ENCODE measurements around the gene DOK1.
"Not testable (repeated sequence)": the region's sequence is repeated elsewhere in the genome, so short reads cannot be mapped to it uniquely, and the experiment has no call there.

The DOK1 gene

DNA sequence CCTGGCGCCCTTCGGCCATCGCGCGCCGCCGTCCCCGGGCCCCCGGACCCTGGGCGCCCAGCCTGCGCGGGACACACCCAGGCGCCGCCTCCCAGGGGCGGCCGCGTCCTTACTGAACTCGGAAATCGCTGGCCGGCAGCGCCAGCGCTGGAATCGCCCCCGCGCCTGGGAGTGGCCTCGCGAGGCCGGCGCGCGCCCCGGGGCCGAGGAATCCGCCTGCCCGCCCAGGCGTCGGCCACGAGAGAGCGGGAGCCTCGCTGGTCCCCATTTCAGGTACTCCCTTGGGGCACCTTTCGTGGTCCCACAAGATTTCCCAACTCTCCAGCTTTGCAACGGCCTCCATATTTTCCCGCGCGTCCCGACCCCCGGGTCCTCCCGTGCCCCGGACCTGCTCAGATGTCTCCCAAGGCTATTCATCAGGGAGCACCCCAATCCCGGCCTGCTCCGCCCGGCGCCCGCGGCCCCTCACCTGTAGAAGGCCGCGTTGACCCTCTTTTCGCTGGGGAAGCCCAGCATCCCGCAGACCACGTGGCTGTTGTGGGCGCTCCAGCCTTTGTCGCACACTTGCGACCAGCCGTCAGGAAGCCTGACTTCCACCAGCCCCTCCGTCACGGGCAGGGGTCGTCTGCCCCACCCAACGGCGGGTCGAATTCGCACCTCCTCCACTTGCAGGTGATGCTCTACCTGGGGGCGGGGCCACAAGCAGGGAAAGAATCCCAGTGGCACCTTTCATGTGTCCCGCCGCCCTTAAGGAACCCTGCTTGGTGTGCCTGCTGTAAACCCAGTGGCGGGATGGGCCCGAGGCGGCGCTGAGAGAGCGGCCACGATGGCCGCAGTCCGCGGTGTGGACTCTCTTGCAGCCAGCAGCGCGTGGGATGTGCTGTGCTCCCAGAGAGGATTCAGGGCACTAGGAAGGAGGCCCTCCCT is 5.4 kb upstream of the DOK1 start:
- peak; percentile 27 to 36 for ATAC-seq

DNA sequence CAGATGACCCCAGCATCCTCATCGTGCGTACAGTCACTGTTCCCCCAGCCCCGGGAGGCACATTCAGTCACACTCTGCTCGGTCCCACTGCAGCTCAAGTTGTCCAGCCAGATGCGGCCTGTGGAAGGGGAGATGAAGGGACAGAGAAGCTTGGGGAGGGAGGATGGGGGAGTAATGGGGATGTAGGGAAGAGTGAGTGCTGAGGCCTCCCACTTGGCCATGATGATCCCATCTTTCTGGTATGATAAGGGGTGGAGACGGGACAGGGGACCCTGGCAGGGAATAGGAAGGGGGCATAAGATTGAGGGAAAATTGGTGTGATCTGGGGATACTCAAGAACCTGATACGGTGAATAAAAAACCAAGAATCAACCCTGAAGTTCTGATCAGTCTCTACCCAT is 4.3 kb upstream of the DOK1 start:
- no peak for ATAC-seq

DNA sequence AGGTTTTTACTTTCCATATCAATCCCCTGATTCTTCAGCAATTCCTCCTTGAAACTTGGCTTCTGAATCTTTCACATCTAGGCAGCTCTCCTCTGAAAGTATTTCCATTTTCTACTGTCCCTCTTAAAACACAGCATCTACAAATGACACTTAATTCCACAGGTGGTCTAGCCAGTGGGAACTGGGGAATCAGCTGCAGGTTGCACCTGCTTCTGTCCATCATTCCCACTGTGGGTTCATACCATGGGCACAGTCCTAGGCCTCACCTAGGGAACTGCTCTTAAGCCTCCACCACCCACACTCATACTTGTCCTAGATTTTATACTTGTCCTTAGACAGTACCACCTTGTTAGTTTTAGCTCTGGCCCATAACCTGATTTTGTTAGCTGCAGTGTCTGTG is 3.0 kb upstream of the DOK1 start:
- no peak for ATAC-seq

DNA sequence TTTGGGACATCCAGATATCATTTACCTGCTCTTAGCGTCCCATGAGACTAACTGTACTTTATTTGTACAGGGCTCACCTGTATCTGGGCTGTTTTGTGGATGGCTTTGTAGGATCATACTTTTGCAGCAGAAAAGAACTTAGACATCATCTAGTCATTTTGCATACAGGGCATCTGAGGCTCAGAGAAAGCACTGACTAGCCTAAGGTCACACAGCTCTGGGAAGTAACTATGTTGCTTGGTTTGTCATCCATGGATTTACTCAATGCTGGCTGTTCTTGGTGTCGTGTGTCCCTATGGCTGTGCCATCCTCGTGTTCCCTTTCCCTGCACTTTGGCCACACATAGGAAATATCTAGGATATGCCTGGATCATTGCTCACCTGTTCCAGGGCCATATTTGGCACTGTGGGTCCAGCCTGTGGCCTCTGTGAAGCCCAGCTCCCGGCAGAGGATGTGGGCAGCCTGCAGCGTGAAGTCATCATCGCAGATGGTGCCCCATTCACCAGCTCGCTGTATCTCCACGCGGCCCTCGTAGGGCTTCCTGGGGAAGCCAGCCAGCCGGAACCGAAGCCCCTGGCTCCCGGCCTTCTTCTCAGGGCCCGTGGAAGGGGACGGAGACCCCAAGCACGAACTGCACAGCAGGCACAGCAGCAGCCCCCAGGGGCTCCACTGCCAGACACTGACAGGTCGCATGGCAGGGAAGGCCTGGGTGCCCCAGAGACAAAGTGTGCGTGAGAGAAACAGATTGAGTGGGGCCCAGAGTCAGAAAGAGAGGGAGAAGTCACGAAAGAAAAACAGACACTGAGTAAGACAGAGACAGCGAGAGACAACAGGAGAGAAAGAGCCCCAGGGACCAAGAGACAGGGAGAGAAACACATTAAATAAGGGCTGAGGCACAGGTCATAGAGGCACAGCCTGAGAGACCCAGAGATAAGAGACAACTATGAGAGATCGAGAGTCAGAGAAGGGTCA is 2.3 kb upstream of the DOK1 start:
- ATAC-seq = no peak

DNA sequence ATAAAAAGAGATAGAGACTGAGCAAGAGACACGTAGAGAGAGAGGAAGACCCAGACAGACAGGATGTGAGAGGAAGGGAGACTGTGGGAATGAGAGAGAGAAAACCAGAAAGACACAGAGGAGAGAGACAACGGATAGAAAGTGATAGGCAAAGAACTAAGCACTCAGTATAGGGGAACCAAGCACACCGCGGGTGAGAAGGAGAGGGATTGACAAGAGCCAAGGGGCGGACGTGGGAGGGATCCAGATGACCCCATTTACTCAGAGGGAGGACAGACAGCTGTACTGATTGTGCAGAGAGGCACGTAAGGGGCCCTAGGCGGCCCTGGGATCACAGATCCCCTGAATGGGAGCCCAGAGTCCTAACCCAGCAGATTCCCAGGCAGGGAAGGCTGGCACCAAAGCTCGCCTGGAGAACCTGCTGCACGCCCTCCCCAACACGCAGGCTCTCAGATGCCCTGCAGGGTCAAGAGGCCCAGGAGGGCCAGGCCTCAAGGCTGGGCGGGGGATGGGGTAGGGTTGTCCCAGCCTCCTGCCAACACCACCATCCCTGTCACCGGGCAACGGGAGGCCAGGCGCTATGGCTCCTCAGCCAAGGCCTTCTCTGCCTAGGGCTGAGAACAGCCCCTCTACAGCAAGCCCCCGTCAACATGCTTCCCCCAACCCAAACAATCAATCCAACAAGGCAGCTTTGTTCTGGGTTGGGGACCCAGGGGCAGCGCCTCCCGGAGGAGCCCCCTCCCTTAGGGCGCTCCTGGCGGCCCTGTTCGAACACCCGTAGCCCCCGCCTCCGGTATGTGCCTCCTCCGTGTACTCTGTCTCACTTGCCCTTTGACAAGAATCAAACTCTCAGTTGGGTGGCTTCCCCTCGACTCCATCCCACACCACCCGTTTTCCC is 1.4 kb upstream of the DOK1 start:
- no peak for ATAC-seq

DNA sequence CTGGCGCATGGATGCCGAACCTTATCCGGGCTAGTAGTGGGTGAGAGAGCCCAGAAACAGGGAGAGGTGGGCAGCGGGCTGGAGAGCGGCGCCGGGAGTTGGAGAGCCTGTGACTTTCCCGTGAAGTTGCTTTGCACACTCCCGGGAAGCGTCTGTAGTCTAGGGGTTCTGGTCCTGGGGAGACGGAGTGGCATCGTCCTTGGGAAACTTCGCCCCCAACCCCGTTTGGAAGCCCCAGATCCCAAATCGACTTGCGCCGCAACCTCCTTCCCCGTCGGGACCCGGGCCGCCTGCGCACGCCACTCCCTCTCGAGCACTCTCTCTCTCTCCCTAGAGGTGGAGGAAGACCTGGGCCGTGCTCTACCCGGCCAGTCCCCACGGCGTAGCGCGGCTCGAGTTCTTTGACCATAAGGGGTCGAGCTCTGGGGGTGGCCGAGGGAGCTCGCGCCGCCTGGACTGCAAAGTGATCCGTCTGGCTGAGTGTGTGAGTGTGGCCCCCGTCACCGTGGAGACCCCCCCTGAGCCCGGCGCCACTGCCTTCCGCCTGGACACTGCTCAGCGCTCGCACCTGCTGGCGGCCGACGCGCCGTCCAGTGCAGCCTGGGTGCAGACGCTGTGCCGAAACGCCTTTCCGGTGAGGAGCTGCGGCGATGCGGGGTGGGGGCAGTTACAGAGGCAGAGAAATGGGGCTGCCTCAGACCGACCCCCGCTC is 456 bp downstream of the DOK1 start:
- peak; percentile 62 to 64 for ATAC-seq

DNA sequence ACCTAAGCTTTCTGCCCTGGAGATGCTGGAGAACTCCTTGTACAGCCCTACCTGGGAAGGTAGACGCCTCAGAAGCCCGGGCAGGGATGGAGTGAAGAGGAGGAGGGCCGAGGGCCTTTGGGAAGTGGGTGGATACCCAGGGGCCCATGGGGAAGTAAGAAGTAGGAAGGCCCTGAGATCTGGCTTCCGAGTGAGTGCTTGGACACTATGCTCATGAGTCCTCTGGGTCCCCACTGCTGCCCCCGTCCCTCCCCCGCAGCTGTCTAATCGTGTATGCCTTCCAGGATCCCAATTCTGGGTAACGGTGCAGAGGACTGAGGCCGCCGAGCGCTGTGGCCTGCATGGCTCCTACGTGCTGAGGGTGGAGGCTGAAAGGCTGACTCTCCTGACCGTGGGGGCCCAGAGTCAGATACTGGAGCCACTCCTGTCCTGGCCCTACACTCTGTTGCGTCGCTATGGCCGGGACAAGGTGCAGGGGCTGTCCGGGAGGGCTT is 1.1 kb downstream of the DOK1 start:
- ATAC-seq = no peak

DNA sequence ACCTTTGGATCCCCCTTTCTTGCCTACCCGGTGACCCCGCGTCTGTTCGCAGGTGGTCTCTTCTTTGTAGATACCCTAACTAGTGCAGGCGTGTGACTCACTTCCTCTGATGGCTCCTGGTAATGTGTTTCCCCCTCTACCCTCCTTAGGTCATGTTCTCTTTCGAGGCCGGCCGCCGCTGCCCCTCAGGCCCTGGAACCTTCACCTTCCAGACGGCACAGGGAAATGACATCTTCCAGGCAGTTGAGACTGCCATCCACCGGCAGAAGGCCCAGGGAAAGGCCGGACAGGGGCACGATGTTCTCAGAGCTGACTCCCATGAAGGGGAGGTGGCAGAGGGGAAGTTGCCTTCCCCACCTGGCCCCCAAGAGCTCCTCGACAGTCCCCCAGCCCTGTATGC is 1.6 kb downstream of the DOK1 start:
- no peak for ATAC-seq

DNA sequence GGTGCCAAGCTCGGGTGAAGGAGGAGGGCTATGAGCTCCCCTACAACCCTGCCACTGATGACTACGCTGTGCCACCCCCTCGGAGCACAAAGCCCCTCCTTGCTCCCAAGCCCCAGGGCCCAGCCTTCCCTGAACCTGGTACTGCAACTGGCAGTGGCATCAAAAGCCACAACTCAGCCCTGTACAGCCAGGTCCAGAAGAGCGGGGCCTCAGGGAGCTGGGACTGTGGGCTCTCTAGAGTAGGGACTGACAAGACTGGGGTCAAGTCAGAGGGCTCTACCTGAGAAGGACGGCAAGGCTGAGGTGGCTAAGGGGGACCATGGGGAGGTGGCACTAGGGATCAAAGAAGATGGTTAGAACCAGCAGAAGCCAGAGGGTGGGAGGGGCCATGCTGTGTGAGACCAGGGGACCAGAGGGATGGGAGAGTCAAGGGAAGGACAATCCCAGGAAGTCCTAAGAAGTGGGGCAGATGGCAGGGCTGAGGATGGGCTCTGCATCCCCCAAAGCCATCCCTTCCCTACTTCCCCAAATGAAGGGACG is 2.4 kb downstream of the DOK1 start:
- ATAC-seq = no peak

DNA sequence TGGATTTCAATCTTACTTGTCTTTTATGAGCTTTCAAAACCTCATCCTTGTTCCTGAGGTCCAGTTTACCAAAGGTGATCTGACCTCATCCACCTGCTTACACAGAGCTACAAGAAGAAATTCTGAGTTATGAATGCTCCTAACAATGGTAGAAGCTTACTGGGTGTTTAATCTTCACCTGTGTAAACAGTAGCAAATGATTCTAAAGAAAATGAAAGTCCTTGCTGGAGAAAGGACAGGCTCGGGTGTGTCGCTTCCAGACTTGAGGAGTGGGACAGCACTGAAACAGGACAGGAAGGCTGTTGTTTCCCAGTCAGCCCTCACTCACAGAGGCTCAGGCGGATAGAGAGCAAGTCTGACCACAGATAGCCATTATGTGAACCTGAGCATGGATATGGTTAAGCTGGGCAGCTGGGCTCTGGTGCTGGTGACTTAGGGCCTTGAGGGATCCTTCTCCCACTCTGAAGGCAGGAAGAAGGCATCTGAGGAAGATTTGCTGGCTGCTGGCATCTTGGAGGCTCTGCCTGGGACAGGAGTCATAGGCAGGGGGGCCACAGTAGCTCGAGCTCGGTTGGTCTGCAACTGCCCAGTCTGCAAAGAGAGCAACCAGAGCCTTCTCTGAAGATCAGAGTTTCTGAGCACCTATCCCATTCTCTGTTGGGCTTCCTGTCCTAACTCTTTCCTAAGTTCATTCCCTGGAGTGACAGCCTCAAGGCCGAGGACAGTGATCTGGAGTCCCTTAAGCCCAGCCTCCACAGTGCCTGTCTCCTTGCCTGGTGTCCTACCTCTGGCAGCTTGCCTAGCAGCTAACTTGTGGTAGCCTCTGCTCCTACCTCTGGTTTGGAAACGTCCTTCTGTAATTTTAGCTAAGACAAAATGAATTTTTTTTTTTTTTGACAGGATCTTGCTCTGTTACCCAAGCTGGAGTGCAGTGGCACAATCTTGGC is 4.0 kb downstream of the DOK1 start:
- ATAC-seq = no peak

DNA sequence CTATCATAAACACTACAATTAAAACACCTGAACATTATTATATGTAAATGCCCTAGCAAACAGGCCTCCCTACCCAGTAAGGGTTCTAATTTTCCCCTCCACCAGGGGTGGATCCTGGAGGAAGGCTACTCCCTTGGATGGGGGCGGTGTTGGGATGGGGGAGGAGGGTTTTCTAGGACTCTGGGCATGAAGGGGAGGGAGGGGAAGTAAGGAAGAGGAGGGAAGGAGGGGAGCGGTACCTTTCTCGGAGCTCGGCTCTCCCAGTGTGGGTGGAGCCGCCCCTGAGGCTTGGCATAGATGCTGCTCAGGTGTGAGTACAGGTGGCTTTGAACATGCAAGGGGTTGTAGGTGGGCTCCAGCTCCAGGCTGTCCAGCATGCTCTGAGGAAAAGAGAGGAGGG is 5.4 kb downstream of the DOK1 start:
- ATAC-seq = no peak

DNA sequence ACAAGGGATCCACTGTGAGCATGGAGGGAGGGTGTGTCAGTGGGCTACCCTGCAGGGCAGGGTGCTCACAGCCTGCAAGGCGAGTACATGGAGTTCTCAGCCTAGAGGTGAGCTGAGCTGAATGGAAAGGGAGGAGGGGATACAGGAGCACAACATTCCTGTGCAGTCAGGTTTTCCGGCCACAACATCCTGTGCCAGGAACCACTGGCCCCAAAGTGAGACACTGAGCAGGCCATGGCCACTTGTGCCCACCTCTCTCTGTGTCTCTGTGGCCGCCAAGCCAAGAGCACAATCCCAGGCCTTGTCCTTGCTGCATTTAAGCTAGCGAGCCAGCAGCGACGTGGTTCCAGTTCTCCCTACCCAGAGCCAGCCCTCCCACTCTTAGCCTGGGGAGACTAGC is 6.1 kb downstream of the DOK1 start:
- no peak for ATAC-seq

DNA sequence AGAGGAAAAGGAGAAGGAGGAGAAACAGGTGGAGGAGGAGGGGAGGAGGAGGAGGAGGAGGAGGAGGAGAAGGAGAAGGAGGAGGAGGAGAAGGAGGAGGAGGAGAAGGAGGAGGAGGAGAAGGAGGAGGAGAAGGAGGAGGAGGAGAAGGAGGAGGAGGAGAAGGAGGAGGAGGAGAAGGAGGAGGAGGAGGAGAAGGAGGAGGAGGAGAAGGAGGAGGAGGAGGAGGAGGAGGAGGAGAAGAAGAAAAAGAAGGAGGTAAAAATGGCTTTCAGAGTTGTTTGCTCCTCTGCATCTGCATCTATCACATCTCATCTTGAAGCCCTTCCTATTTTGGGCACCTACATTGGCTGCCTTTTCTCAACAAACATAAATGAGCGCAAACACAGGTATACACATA is 6.5 kb downstream of the DOK1 start:
- not testable (repeated sequence) for ATAC-seq

DNA sequence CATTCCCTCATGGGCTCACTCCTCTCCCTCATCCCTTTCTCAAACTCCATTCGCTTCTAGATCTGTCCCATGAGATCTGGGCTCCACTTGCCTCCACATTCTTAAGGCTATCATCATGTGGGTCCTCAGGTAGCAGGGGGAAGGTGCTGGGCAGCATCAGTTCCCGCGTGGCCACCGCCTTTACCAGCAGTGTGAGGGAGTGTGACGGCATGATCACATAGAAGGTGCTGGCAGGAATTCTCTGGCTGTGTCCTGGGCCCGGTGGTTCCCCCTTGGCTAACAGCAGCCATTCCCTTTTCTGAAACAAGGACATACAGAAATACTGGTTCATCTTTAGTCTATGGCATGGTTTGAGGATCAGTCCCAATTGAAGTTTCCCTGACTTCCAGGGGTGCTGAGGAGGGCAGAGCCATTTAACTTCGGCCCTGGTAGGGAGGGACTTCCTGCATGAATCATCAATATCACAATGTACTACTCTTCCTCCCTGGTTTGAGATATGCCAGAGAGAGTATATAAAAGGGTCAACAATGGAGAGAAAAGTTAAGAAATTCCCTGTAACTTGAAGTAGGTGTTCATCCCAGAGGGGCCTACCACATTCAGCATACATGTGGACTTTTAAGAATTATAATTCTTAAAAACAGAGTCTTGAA is 7.7 kb downstream of the DOK1 start:
- ATAC-seq = no peak

DNA sequence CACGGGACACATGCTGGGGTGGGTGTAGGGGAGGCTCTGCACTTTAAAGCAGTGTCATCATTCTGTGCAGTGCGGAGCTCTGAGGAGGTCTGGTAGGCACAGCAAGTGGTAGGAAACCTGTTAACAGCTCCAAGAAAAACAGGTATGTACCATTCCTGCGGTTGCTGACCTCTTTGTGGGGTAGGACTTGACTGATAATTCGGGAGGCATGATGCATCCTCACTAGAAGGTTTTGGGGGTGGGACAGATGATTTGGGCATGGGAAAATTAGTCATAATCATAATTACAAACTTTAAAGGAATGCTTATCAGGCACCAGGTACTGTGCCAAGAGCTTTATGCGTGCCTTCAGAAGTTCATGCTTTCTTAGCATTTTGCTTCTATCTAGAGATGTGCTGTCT is 9.7 kb downstream of the DOK1 start:
- ATAC-seq = no peak

DNA sequence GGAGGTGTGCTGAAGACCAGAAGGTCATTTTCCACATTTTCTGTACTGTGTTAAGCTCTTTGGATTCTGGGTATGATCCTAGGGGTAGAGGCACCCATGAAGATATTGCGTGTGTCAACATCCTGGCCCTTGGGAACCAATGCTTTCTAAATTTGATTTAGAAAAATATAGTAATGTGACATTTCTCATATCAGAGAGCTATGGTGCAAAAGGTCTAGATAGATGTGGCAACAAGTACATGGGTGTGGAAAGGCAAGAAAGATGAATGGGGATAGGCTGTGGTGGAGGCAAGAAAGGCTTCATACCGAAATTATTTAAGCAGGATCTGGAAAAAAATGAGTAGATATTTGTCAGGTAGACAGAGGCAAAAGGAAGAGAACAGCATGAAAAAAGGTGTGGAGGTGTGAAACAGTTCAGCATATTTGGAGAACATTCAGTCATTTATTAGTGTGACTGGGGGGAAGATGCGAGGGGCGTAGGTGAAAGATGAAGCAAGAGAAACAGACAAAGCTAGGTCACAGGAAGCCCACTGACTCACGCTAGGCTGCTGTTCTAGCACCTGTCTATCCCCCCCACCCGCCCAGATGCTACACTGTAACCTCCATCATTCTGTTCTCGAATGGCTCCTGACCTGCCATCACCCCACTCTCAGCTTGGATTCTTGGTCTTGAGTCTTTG is 11.7 kb downstream of the DOK1 start:
- peak; percentile 8 to 19 for ATAC-seq

DNA sequence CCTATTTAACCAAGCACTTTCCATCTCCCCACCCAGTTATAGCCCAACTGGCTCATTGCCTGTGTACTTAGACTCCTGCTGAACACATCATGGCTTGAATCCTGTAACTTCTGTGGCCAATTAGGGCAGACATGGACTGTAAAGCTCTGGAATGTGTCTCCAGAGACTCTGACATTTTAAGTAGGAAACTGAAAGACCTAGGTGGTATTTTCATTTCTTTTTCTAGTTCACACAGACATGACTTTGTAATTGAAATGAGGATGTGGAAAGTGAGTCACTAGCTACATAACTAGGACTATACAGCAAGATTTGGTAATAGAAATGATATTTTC is 12.2 kb downstream of the DOK1 start:
- ATAC-seq = peak; percentile 47 to 48

DNA sequence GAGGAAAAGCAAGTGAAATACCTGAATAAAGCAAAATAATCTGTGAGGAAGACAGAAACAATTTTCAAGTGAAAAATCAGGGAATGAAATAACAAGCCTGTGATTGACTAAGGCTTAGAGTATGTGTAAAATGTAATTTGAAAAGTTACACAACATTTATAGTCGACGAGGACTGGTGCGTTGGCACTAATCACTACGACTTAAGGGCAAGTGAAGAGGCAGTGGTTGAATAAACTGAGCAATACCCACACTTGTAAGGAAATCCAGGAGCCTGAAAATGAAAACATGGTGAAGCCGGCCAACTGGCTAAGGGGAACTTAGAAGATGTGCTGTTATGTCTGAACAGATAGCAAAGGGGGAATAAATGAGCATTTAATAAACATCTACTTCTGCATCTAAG is 13.4 kb downstream of the DOK1 start:
- no peak for ATAC-seq

DNA sequence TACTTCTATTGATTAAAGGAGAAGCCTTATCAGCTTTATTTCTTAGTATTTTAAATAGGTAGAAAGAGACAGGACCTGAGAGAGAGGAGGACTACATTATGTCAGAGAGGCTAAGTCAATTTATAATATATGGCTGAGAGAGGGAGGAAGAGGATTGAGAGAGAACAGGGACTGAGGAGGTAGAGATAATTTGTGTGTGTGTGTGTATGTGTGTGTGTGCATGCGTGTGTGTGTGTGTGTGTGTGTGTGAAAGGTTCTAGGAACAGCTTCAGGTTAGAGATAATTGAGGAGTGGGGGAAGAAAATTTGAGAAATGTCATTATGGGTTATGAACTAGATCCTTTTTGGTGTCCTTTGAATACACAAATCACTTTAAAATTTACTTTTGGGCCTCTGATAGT is 15.2 kb downstream of the DOK1 start:
- ATAC-seq = no peak
